ENCODE results near the gene NSF.

DNA sequence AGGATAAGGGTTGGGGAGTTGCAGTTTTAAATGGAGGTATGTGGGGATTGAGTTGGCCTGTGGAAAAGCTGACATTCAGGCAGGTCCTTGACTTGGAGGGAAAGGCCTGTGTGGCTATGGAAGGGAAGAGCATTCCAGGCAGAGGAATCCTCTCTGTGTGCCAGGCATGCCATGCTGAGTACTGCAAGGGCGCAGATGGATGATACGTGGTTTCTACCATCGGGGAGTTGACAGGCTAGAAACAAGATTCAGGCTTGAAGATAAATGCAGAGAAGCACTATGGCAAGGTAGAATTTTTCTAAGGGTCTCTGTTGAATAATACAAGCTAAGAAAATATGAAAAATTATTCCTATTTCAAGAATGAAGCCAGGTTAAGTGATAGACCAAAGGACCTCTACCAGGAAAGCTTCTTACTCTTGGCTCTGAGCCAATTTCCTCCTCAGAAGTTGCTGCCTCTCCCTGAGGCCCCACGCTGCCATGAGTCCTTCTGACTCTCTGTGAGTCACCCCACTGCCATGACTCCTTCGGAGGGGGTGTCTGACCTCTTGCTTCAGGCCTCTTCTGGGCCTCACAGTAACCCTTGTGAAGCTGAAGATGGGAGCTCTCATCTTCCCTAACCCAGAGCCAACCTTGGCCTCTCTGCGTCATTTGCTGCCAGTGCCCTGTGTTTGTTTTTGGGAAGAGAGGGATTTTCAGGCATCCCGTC lies 152.2 kb downstream of the NSF start:
- TF ChIP-seq EZH2phosphoT487 (IDR thresholded peaks at IDR 0.05; ENCODE audit: low read depth) (no peak), CTCF (IDR thresholded peaks at IDR 0.05; ENCODE audit: low read depth, low read length) (no peak)

Measured in OCI-LY3 (cell line).